HepG2 (cell line): ENCODE measurements around the gene EVC. TPM values are rescaled to one million over a fixed set of nuclear protein-coding genes. Genes with fewer than 3 reads are reported as not detected.

Experiments used
- ATAC-seq: fragments of 200-7000 bp; cut with Tn5 transposase; 3 replicates; pipeline ENCODE4 v1.9.1; 2020; ENCODE audit warnings: mild to moderate bottlenecking, moderate library complexity
- BruUV-seq: library from RNA; stranded (reverse); fragments of 400-500 nt; replicated peaks from 2 replicates; lab custom pipeline; 2021; lab: Mats Ljungman, UMichigan
- CTCF ChIA-PET: fragments of 300-600 bp; formaldehyde crosslinking; extraction: SDS; loops from one replicate; lab custom pipeline; 2021; ENCODE audit warnings: low total read pairs, inconsistent platforms, low intra/inter-chr PET ratio; lab: Yijun Ruan, JAX
- POLR2A ChIA-PET: fragments of 350-600 bp; sonication (Branson Sonifier 250); formaldehyde crosslinking; loops from one replicate; lab custom pipeline; 2020; ENCODE audit warnings: antibody characterized with exemption, inconsistent platforms; lab: Yijun Ruan, JAX
- DNase-seq: peaks from one replicate; pipeline ENCODE4 v3.0.0-alpha.2; 2015; ENCODE audit warnings: low spot score
- FAIRE-seq: peaks from 3 replicates; lab custom pipeline; 2011; peaks lifted over from hg19 to GRCh38; lab: Jason Lieb, UNC
- H2AFZ ChIP-seq: one replicate; pipeline ENCODE4 v1.6.1; 2011; ENCODE audit warnings: low read length, inconsistent platforms
- H3K27ac ChIP-seq: fragments of 300-600 bp; 3 replicates; pipeline ENCODE4 v1.8.0; 2011; ENCODE audit warnings: mixed run types, mild to moderate bottlenecking, mixed read lengths, low read length, inconsistent platforms; ENCODE audit not compliant: insufficient read depth; ENCODE audit errors: extremely low read length
- H3K27me3 ChIP-seq, 2 experiments: fragments of 200-600 bp in 1 of 2; 2 replicates in 1 of 2; 3 replicates in 1 of 2; pipeline versions ENCODE4 v1.6.0 to v1.8.0; 2011; ENCODE audit warnings: low read length in 2 of 2, mild to moderate bottlenecking in 2 of 2, moderate library complexity in 2 of 2, inconsistent platforms in 1 of 2; ENCODE audit not compliant: insufficient read depth in 2 of 2, control insufficient read depth in 1 of 2
- H3K36me3 ChIP-seq, 2 experiments: fragments of 200-600 bp in 1 of 2; replicated peaks in 1 of 2; 2 replicates in 1 of 2; 3 replicates in 1 of 2; pipeline versions ENCODE4 v1.5.1 to v1.8.0; 2011; ENCODE audit warnings: low read length in 2 of 2, inconsistent platforms in 1 of 2; ENCODE audit not compliant: insufficient read depth in 2 of 2, control insufficient read depth in 1 of 2
- H3K4me1 ChIP-seq: 2 replicates; pipeline ENCODE4 v1.5.1; 2012; ENCODE audit warnings: low read length, inconsistent platforms; ENCODE audit not compliant: insufficient read depth
- H3K4me2 ChIP-seq: 2 replicates; pipeline ENCODE4 v1.6.0; 2011; ENCODE audit warnings: low read depth, low read length, inconsistent platforms
- H3K4me3 ChIP-seq, 3 experiments: fragments of 200-600 bp in 1 of 3; sonication (generic), shearing (Covaris generic) in 1 of 3; replicated peaks in 1 of 3; 2 replicates each; pipeline ENCODE4 v1.5.1; 2011 to 2016; ENCODE audit warnings: low read length in 3 of 3, inconsistent platforms in 2 of 3, low read depth in 2 of 3, mild to moderate bottlenecking in 2 of 3, control low read depth in 1 of 3, mixed read lengths in 1 of 3; ENCODE audit not compliant: insufficient read depth in 1 of 3
- H3K79me2 ChIP-seq: one replicate; pipeline ENCODE4 v1.6.1; 2011; ENCODE audit warnings: low read length, inconsistent platforms; ENCODE audit not compliant: insufficient read depth
- H3K9ac ChIP-seq: 2 replicates; pipeline ENCODE4 v1.6.0; 2011; ENCODE audit warnings: mild to moderate bottlenecking, low read depth, low read length, inconsistent platforms; ENCODE audit not compliant: insufficient read depth
- H3K9me3 ChIP-seq: 2 replicates; pipeline ENCODE4 v1.5.1; 2012; ENCODE audit warnings: mild to moderate bottlenecking, low read length
- H4K20me1 ChIP-seq: 2 replicates; pipeline ENCODE4 v1.6.0; 2011; ENCODE audit warnings: inconsistent platforms, mild to moderate bottlenecking, low read length, moderate library complexity; ENCODE audit not compliant: insufficient read depth
- DNMT3B ChIP-seq: conservative IDR thresholded peaks from 2 replicates; pipeline ENCODE4 v1.6.1; 2016; ENCODE audit warnings: missing biosample characterization, control low read depth
- ELF1 ChIP-seq: sonication (generic); formaldehyde crosslinking; IDR thresholded peaks from 2 replicates; pipeline ENCODE4 v1.4.0; 2020; ENCODE audit warnings: missing genetic modification reagents
- ELF4 ChIP-seq: sonication (generic); formaldehyde crosslinking; IDR thresholded peaks from 2 replicates; pipeline ENCODE4 v1.5.0; 2020; ENCODE audit warnings: missing genetic modification reagents, mild to moderate bottlenecking, moderate library complexity, borderline replicate concordance
- HCFC1 ChIP-seq: fragments of 150-350 bp; IDR thresholded peaks from 2 replicates; pipeline ENCODE4 v1.6.1; 2014; ENCODE audit warnings: low read depth, low read length
- KDM3A ChIP-seq: IDR thresholded peaks from 2 replicates; pipeline ENCODE4 v1.6.1; 2018; ENCODE audit warnings: low read depth, missing compliant biosample characterization
- KDM5B ChIP-seq: sonication (generic); formaldehyde crosslinking; IDR thresholded peaks from 2 replicates; pipeline ENCODE4 v1.4.0; 2020; ENCODE audit warnings: missing genetic modification reagents, mild to moderate bottlenecking, borderline replicate concordance
- MAF1 ChIP-seq: sonication (generic); formaldehyde crosslinking; IDR thresholded peaks from 2 replicates; pipeline ENCODE4 v1.5.0; 2020; ENCODE audit warnings: missing genetic modification reagents, borderline replicate concordance
- PHF5A ChIP-seq: IDR thresholded peaks from one replicate; pipeline ENCODE4 v1.6.1; 2018; ENCODE audit warnings: low read depth, missing genetic modification reagents; ENCODE audit not compliant: unreplicated experiment
- REL ChIP-seq: sonication (generic); formaldehyde crosslinking; conservative IDR thresholded peaks from 2 replicates; pipeline ENCODE4 v1.8.0; 2022; ENCODE audit warnings: mild to moderate bottlenecking, missing genetic modification reagents, moderate library complexity
- RXRA ChIP-seq: sonication (generic); formaldehyde crosslinking; IDR thresholded peaks from 2 replicates; pipeline ENCODE4 v1.5.1; 2020; ENCODE audit warnings: missing genetic modification reagents
- TARDBP ChIP-seq: sonication (generic); formaldehyde crosslinking; IDR thresholded peaks from 2 replicates; pipeline ENCODE4 v1.8.0; 2022; ENCODE audit warnings: mild to moderate bottlenecking, missing genetic modification reagents
- TBX3 ChIP-seq: fragments of 450-650 bp; IDR thresholded peaks from 2 replicates; pipeline ENCODE4 v1.6.1; 2017; ENCODE audit warnings: antibody characterized with exemption, mild to moderate bottlenecking, inconsistent platforms, borderline replicate concordance
- ZNF747 ChIP-seq: sonication (generic); formaldehyde crosslinking; IDR thresholded peaks from 2 replicates; pipeline ENCODE4 v1.8.1; 2023; ENCODE audit warnings: missing genetic modification reagents, mild to moderate bottlenecking, borderline replicate concordance
- WGBS: methylation state at CpG from one replicate; pipeline ENCODE4 v1.1.6; 2017; ENCODE audit warnings: low lambda C conversion rate; 5-methylcytosine and 5-hydroxymethylcytosine counted together
- in situ Hi-C: cut with HindIII; loops from 2 replicates; pipeline ENCODE4 v1.10.0; 2017; ENCODE audit warnings: low pct_unique_long_range_greater_than_20kb; ENCODE audit not compliant: extremely low pct_ligation_motif_present
- intact Hi-C: fragments of 100-400 bp; cut with micrococcal nuclease; formaldehyde crosslinking; loops from one replicate; pipeline ENCODE4 v1.10.0; 2022; ENCODE audit not compliant: unreplicated experiment
- polyA plus RNA-seq, 8 experiments: library from polyadenylated mRNA; depleted of rRNA in 3 of 8; stranded (reverse) in 7 of 8; unstranded in 1 of 8; fragments of >200 nt; fragmentation: Illumina TruSeq in 4 of 8; extraction: Trizol in 4 of 8; gene quantifications; 2 replicates each; pipeline versions ENCODE4 v1.2.1 to v1.2.3, GENCODE V29; 2011 to 2016; ENCODE audit warnings: low read depth in 4 of 8, missing spikeins in 1 of 8, mixed read lengths in 1 of 8; ENCODE audit not compliant: insufficient read depth in 1 of 8
- total RNA-seq, 5 experiments: library from RNA; depleted of rRNA; stranded (reverse); fragments of >200 nt; fragmentation: Illumina TruSeq; extraction: Trizol; gene quantifications; 2 replicates each; pipeline ENCODE4 v1.2.3, GENCODE V29; 2016; ENCODE audit warnings: low read depth in 1 of 5
- TF ChIP-seq, protein P1 (sequence below): IDR thresholded peaks from 2 replicates; pipeline ENCODE4 v1.6.1; 2012; ENCODE audit warnings: inconsistent platforms
- TF ChIP-seq, protein P2 (sequence below): sonication (generic); formaldehyde crosslinking; IDR thresholded peaks from 2 replicates; pipeline ENCODE4 v1.5.1; 2020; ENCODE audit warnings: missing genetic modification reagents, mild to moderate bottlenecking, borderline replicate concordance
- TF ChIP-seq, protein P3 (sequence below): fragments of 450-650 bp; IDR thresholded peaks from 2 replicates; pipeline ENCODE4 v1.6.1; 2017; ENCODE audit warnings: mild to moderate bottlenecking
- TF ChIP-seq, protein P4 (sequence below): sonication (generic); formaldehyde crosslinking; conservative IDR thresholded peaks from 2 replicates; pipeline ENCODE4 v1.4.0; 2020; ENCODE audit warnings: missing genetic modification reagents

EVC gene
- total and polyA plus RNA-seq, 2 of the 13 experiments (the other 11 are each of a cell fraction or from before 2014, with no cell fraction given): 3.1 to 4.9 TPM

DNA sequence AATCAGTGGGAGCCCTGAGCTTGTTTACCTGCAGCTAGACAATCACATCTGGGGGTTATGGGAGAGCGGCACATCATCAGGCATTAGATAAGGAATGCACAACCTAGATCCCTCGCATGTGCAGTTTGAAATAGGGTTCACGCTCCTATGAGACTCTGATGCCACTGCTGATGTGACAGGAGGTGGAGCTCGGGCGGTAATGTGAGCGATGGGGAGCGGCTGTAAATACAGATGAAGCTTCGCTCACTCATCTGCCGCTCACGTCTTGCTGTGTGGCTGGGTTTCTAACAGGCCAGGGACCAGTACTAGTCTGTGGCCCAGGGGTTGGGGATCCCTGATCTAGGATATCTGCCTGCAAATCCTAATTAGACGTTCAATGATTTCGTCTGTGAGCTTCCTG, 91.6 kb downstream of the EVC start (continued):
- TF ChIP-seq TARDBP (CRISPR knock-in tag) (no peak), REL (CRISPR knock-in tag) (no peak), TBX3 (no peak), ZNF747 (CRISPR knock-in tag) (no peak)

DNA sequence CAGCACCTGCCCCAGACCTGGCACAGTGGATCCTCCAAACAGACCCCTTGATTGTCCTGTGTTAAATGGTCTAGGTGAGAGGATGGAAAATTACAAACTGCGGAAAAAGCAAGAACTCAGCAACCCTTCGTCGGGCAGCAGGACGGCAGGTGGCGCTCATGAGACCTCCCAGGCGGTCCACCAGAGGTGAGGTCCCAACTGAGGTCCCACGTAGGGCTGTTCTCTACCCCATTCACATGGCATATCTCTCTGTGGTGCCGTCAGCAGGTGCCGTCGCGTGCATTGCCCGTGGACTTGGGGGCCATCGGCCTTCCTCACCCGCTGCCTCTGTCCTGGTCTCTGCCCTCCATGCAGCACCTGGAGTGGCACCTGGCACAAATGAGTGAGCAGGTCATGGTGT, 93.7 kb downstream of the EVC start:
- no peaks in the 10 kb centered on the region for H4K20me1 ChIP-seq
- intact Hi-C loops: no loop called here
- DNase-seq: no peak
- WGBS: 82% methylated on average over 8 of the region's 14 CpGs
- H3K9ac ChIP-seq: no peak overlapping the region
- FAIRE-seq: no peak
- no TSS peak for BruUV-seq
- no peaks in the 10 kb centered on the region for H3K79me2 ChIP-seq
- CTCF ChIA-PET: no interaction called here
- H3K27ac ChIP-seq: no peak overlapping the region
- no peaks in the 10 kb centered on the region for H3K27me3 ChIP-seq
- H3K4me1 ChIP-seq: no peaks in the 10 kb centered on the region
- no peak overlapping the region for H2AFZ ChIP-seq
- no peak overlapping the region for H3K4me3 ChIP-seq
- in situ Hi-C loops: loop anchor here (25.0 kb wide), 1 partner anchor 817 kb away; no protein-coding TSS in a partner anchor
- POLR2A ChIA-PET: no interaction called here
- no peak overlapping the region for H3K4me2 ChIP-seq
- H3K9me3 ChIP-seq: no peaks in the 10 kb centered on the region
- peak; percentile 55 for ATAC-seq
- H3K36me3 ChIP-seq: peaks cover 3 to 16% of the 10 kb centered on the region in 2 experiments; a peak in 4 of 5 replicates
- TF ChIP-seq KDM3A (no peak), ELF4 (CRISPR knock-in tag) (no peak), RXRA (CRISPR knock-in tag) (no peak), DNMT3B (CRISPR knock-in tag) (no peak), ELF1 (CRISPR knock-in tag) (no peak), MAF1 (CRISPR knock-in tag) (no peak), PHF5A (CRISPR knock-in tag) (no peak), HCFC1 (no peak), KDM5B (CRISPR knock-in tag) (no peak)
- TF ChIP-seq, protein P1, sequence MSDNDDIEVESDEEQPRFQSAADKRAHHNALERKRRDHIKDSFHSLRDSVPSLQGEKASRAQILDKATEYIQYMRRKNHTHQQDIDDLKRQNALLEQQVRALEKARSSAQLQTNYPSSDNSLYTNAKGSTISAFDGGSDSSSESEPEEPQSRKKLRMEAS: no peak
- TF ChIP-seq, protein P2, sequence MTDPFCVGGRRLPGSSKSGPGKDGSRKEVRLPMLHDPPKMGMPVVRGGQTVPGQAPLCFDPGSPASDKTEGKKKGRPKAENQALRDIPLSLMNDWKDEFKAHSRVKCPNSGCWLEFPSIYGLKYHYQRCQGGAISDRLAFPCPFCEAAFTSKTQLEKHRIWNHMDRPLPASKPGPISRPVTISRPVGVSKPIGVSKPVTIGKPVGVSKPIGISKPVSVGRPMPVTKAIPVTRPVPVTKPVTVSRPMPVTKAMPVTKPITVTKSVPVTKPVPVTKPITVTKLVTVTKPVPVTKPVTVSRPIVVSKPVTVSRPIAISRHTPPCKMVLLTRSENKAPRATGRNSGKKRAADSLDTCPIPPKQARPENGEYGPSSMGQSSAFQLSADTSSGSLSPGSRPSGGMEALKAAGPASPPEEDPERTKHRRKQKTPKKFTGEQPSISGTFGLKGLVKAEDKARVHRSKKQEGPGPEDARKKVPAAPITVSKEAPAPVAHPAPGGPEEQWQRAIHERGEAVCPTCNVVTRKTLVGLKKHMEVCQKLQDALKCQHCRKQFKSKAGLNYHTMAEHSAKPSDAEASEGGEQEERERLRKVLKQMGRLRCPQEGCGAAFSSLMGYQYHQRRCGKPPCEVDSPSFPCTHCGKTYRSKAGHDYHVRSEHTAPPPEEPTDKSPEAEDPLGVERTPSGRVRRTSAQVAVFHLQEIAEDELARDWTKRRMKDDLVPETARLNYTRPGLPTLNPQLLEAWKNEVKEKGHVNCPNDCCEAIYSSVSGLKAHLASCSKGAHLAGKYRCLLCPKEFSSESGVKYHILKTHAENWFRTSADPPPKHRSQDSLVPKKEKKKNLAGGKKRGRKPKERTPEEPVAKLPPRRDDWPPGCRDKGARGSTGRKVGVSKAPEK (CRISPR knock-in tag): no peak
- TF ChIP-seq, protein P3, sequence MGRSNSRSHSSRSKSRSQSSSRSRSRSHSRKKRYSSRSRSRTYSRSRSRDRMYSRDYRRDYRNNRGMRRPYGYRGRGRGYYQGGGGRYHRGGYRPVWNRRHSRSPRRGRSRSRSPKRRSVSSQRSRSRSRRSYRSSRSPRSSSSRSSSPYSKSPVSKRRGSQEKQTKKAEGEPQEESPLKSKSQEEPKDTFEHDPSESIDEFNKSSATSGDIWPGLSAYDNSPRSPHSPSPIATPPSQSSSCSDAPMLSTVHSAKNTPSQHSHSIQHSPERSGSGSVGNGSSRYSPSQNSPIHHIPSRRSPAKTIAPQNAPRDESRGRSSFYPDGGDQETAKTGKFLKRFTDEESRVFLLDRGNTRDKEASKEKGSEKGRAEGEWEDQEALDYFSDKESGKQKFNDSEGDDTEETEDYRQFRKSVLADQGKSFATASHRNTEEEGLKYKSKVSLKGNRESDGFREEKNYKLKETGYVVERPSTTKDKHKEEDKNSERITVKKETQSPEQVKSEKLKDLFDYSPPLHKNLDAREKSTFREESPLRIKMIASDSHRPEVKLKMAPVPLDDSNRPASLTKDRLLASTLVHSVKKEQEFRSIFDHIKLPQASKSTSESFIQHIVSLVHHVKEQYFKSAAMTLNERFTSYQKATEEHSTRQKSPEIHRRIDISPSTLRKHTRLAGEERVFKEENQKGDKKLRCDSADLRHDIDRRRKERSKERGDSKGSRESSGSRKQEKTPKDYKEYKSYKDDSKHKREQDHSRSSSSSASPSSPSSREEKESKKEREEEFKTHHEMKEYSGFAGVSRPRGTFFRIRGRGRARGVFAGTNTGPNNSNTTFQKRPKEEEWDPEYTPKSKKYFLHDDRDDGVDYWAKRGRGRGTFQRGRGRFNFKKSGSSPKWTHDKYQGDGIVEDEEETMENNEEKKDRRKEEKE: no peak
- TF ChIP-seq, protein P4, sequence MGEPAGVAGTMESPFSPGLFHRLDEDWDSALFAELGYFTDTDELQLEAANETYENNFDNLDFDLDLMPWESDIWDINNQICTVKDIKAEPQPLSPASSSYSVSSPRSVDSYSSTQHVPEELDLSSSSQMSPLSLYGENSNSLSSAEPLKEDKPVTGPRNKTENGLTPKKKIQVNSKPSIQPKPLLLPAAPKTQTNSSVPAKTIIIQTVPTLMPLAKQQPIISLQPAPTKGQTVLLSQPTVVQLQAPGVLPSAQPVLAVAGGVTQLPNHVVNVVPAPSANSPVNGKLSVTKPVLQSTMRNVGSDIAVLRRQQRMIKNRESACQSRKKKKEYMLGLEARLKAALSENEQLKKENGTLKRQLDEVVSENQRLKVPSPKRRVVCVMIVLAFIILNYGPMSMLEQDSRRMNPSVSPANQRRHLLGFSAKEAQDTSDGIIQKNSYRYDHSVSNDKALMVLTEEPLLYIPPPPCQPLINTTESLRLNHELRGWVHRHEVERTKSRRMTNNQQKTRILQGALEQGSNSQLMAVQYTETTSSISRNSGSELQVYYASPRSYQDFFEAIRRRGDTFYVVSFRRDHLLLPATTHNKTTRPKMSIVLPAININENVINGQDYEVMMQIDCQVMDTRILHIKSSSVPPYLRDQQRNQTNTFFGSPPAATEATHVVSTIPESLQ (CRISPR knock-in tag): no peak
